ENCODE results near the gene NELL1.

NELL1 gene

DNA sequence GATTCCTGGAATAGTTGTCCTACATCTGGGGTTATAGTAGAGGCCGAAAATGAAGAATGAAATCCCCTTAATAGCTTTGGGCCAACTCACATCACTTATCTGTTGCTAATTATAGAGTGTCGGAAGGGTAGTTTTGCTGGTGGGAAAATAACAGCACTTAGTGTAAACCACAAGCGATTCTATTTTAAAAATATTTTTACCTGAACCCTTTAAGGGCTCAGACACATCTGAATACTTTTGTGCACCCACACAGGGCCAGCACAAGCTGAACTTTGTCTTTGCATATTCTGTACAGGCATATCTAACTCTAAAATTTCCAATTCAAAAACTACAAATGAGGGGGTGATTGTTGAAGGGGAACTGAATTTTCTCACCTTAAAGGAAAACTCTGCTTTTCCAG is 42.4 kb upstream of the NELL1 start:
- H3K27ac ChIP-seq = no peak overlapping the region
- in situ Hi-C loops (cut with HindIII; ENCODE audit: low pct_ligation_motif_present, low sequenced_read_pairs) = no loop called here
- no peak overlapping the region for H3K4me3 ChIP-seq (ENCODE audit: low read depth, low read length)
- no peaks in the 10 kb centered on the region for H3K27me3 ChIP-seq (replicated peaks)
- DNase-seq = no peak
- H3K36me3 ChIP-seq (replicated peaks) = no peaks in the 10 kb centered on the region
- TF ChIP-seq, protein P1, sequence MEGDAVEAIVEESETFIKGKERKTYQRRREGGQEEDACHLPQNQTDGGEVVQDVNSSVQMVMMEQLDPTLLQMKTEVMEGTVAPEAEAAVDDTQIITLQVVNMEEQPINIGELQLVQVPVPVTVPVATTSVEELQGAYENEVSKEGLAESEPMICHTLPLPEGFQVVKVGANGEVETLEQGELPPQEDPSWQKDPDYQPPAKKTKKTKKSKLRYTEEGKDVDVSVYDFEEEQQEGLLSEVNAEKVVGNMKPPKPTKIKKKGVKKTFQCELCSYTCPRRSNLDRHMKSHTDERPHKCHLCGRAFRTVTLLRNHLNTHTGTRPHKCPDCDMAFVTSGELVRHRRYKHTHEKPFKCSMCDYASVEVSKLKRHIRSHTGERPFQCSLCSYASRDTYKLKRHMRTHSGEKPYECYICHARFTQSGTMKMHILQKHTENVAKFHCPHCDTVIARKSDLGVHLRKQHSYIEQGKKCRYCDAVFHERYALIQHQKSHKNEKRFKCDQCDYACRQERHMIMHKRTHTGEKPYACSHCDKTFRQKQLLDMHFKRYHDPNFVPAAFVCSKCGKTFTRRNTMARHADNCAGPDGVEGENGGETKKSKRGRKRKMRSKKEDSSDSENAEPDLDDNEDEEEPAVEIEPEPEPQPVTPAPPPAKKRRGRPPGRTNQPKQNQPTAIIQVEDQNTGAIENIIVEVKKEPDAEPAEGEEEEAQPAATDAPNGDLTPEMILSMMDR (IDR thresholded peaks at IDR 0.05; ENCODE audit: low read depth, low read length, missing control alignments) = no peak

DNA sequence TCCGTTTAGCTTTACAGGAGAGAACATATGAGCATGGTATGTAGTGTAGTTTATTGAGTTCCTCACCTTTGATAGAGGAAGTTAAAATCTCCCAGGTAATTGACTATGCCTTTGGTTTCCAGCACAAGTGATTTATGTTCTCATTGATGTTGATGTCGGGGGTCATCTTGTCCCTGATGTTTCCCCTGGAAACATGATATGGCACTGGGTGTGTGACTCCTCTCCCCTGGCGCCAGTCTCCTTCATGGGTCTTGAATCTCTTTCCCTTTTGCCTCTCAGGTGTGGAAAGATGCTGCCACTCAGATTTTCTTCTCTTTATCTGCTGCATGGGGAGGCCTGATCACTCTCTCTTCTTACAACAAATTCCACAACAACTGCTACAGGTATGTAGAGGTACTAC is 41.7 kb upstream of the NELL1 start:
- H3K27ac ChIP-seq = no peak overlapping the region
- TF ChIP-seq, protein P1 (IDR thresholded peaks at IDR 0.05; ENCODE audit: low read depth, low read length, missing control alignments) = no peak
- no peak overlapping the region for H3K4me3 ChIP-seq (ENCODE audit: low read depth, low read length)
- no peak for DNase-seq
- in situ Hi-C loops (cut with HindIII; ENCODE audit: low pct_ligation_motif_present, low sequenced_read_pairs) = no loop called here
- no peaks in the 10 kb centered on the region for H3K36me3 ChIP-seq (replicated peaks)
- H3K27me3 ChIP-seq (replicated peaks) = no peaks in the 10 kb centered on the region

- DNase-seq = no peak
- no peaks in the 10 kb centered on the region for H3K27me3 ChIP-seq (replicated peaks)
- TF ChIP-seq, protein P1 (IDR thresholded peaks at IDR 0.05; ENCODE audit: low read depth, low read length, missing control alignments) = no peak
- H3K36me3 ChIP-seq (replicated peaks) = no peaks in the 10 kb centered on the region
- no peak overlapping the region for H3K4me3 ChIP-seq (ENCODE audit: low read depth, low read length)
- no peak overlapping the region for H3K27ac ChIP-seq
- in situ Hi-C loops (cut with HindIII; ENCODE audit: low pct_ligation_motif_present, low sequenced_read_pairs) = no loop called here
These were observed 37.7 kb upstream of the NELL1 start for GRCh38 chr11:20631519-20632168.

DNA sequence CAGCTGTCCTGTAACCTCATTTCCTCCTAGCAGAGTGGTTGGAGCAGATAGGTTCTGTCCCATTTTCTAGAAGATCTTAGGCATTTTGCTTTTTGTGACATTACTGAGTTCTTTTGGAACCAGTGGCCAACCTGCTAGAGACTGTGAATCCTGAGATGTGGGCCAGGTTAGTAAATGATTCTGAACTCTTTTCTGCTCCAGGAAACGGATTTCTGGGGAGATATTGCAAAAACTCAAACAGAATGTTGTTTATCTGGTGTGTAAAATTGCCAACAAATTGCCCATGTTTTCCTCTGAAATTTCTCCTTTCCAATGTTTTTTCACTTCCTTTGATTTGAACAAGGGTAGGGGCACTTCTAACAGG is 37.2 kb upstream of the NELL1 start:
- no peaks in the 10 kb centered on the region for H3K36me3 ChIP-seq (replicated peaks)
- no peaks in the 10 kb centered on the region for H3K27me3 ChIP-seq (replicated peaks)
- no peak overlapping the region for H3K4me3 ChIP-seq (ENCODE audit: low read depth, low read length)
- in situ Hi-C loops (cut with HindIII; ENCODE audit: low pct_ligation_motif_present, low sequenced_read_pairs) = no loop called here
- TF ChIP-seq, protein P1 (IDR thresholded peaks at IDR 0.05; ENCODE audit: low read depth, low read length, missing control alignments) = no peak
- DNase-seq = no peak
- H3K27ac ChIP-seq = no peak overlapping the region

- Histone ChIP-seq H3K4me3 (ENCODE audit: low read depth, low read length) (no peak overlapping the region), H3K27me3 (replicated peaks) (no peaks in the 10 kb centered on the region), H3K36me3 (replicated peaks) (no peaks in the 10 kb centered on the region), H3K27ac (no peak overlapping the region)
- TF ChIP-seq, protein P1 (IDR thresholded peaks at IDR 0.05; ENCODE audit: low read depth, low read length, missing control alignments) = no peak
- no peak for DNase-seq
- in situ Hi-C loops (cut with HindIII; ENCODE audit: low pct_ligation_motif_present, low sequenced_read_pairs) = no loop called here
These were observed 35.3 kb upstream of the NELL1 start for GRCh38 chr11:20634044-20634443.

DNA sequence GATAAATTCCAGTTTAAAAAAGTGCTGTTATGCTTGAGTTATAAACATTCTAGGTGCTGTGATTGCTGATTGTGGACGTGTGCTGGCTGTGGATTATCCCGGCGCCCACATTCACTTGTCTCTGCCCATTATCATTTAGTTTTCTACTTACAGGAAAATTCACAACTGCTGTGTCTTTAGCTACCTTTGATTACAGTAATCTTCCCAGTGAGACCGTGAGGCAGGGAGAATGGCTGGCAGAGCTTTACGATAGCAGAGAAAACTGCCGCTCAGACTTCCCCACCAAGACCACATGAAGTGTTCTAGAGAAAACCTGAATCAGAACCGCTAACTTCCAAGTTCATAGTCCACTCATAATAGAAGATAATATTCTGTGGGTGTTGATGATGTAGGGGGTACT is 34.6 kb upstream of the NELL1 start:
- no peaks in the 10 kb centered on the region for H3K27me3 ChIP-seq (replicated peaks)
- H3K4me3 ChIP-seq (ENCODE audit: low read depth, low read length) = no peak overlapping the region
- no peak overlapping the region for H3K27ac ChIP-seq
- DNase-seq = no peak
- TF ChIP-seq, protein P1 (IDR thresholded peaks at IDR 0.05; ENCODE audit: low read depth, low read length, missing control alignments) = no peak
- no peaks in the 10 kb centered on the region for H3K36me3 ChIP-seq (replicated peaks)
- in situ Hi-C loops (cut with HindIII; ENCODE audit: low pct_ligation_motif_present, low sequenced_read_pairs) = no loop called here

Data from brain microvascular endothelial cell (primary cell).